AG10803 (cell line): Measurements from ENCODE around the gene KRT80.

ENCODE experiments used
- DNase-seq: peaks from one replicate; pipeline ENCODE4 v3.0.0; 2010; ENCODE audit warnings: low read depth
- H3K4me3 ChIP-seq: 2 replicates; pipeline ENCODE4 v1.5.1; 2011; ENCODE audit warnings: mild to moderate bottlenecking, low read length, control low read depth
- CTCF ChIP-seq: conservative IDR thresholded peaks from 2 replicates; pipeline ENCODE4 v1.5.1; 2011; ENCODE audit warnings: mild to moderate bottlenecking, low read length, control low read depth, inconsistent platforms

Gene KRT80

GRCh38 chr12:52120951-52121823, 70.6 kb downstream of the KRT80 start:
- H3K4me3 ChIP-seq, result no peak overlapping the region
- no peak for TF ChIP-seq CTCF
- no peak for DNase-seq

GRCh38 chr12:52119398-52120254, 72.2 kb downstream of the KRT80 start:
- no peak overlapping the region for H3K4me3 ChIP-seq
- peak; percentile 40 for TF ChIP-seq CTCF
- DNase-seq, result no peak
